GM23338 (cell line): Measurements from ENCODE around the gene CDK4.

Experiments used
- CREB1 ChIP-seq: fragments of 250-450 bp; sonication (Bioruptor Pico); IDR thresholded peaks from 2 replicates; pipeline ENCODE4 v1.5.0; 2020; ENCODE audit warnings: low read depth, mild to moderate bottlenecking, moderate library complexity
- EZH2 ChIP-seq: fragments of 200-600 bp; sonication (generic); IDR thresholded peaks from one replicate; pipeline ENCODE4 v1.8.0; 2017; ENCODE audit warnings: antibody characterized with exemption, mild to moderate bottlenecking, low read depth; ENCODE audit not compliant: unreplicated experiment
- EZH2phosphoT487 ChIP-seq: fragments of 200-600 bp; sonication (generic); IDR thresholded peaks from one replicate; pipeline ENCODE4 v1.8.1; 2018; ENCODE audit warnings: antibody characterized with exemption; ENCODE audit not compliant: unreplicated experiment
- POLR2AphosphoS5 ChIP-seq: IDR thresholded peaks from 2 replicates; pipeline ENCODE4 v1.6.1; 2016; ENCODE audit warnings: antibody characterized with exemption, low read depth
- REST ChIP-seq: IDR thresholded peaks from one replicate; pipeline ENCODE4 v1.6.1; 2018; ENCODE audit warnings: antibody characterized with exemption; ENCODE audit not compliant: unreplicated experiment
- STAT1 ChIP-seq: IDR thresholded peaks from one replicate; pipeline ENCODE4 v1.6.1; 2016; ENCODE audit warnings: antibody characterized with exemption; ENCODE audit not compliant: unreplicated experiment
- ZNF114 ChIP-seq: fragments of 250-450 bp; sonication (Bioruptor Pico); IDR thresholded peaks from 2 replicates; pipeline ENCODE4 v1.5.0; 2020; ENCODE audit warnings: mild to moderate bottlenecking, moderate library complexity
- ZNF462 ChIP-seq: fragments of 250-450 bp; sonication (Bioruptor Pico); IDR thresholded peaks from 2 replicates; pipeline ENCODE4 v1.5.0; 2020; ENCODE audit warnings: mild to moderate bottlenecking, moderate library complexity
- TF ChIP-seq, protein P1 (sequence below), 2 experiments: fragments of 200-600 bp in 1 of 2; sonication (generic) in 1 of 2; conservative IDR thresholded peaks; 2 replicates each; pipeline versions ENCODE4 v1.5.1 to v1.6.1; 2016 to 2017; ENCODE audit warnings: antibody characterized with exemption in 2 of 2, low read depth in 2 of 2, mild to moderate bottlenecking in 2 of 2, moderate library complexity in 1 of 2
- TF ChIP-seq, protein P2 (sequence below): IDR thresholded peaks from 2 replicates; pipeline ENCODE4 v1.6.1; 2016; ENCODE audit warnings: antibody characterized with exemption

- no peak for TF ChIP-seq EZH2
- TF ChIP-seq, protein P1, sequence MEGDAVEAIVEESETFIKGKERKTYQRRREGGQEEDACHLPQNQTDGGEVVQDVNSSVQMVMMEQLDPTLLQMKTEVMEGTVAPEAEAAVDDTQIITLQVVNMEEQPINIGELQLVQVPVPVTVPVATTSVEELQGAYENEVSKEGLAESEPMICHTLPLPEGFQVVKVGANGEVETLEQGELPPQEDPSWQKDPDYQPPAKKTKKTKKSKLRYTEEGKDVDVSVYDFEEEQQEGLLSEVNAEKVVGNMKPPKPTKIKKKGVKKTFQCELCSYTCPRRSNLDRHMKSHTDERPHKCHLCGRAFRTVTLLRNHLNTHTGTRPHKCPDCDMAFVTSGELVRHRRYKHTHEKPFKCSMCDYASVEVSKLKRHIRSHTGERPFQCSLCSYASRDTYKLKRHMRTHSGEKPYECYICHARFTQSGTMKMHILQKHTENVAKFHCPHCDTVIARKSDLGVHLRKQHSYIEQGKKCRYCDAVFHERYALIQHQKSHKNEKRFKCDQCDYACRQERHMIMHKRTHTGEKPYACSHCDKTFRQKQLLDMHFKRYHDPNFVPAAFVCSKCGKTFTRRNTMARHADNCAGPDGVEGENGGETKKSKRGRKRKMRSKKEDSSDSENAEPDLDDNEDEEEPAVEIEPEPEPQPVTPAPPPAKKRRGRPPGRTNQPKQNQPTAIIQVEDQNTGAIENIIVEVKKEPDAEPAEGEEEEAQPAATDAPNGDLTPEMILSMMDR (conservative IDR thresholded peaks at IDR 0.05; ENCODE audit: low read depth in 2 of 2) = no peak
- no peak for TF ChIP-seq POLR2AphosphoS5
- no peak for TF ChIP-seq STAT1
- no peak for TF ChIP-seq EZH2phosphoT487
- no peak for TF ChIP-seq REST
- no peak for TF ChIP-seq CREB1 (CRISPR knock-in tag)
- TF ChIP-seq ZNF114 (CRISPR knock-in tag) = no peak
- no peak for TF ChIP-seq ZNF462 (CRISPR knock-in tag)
- TF ChIP-seq, protein P2, sequence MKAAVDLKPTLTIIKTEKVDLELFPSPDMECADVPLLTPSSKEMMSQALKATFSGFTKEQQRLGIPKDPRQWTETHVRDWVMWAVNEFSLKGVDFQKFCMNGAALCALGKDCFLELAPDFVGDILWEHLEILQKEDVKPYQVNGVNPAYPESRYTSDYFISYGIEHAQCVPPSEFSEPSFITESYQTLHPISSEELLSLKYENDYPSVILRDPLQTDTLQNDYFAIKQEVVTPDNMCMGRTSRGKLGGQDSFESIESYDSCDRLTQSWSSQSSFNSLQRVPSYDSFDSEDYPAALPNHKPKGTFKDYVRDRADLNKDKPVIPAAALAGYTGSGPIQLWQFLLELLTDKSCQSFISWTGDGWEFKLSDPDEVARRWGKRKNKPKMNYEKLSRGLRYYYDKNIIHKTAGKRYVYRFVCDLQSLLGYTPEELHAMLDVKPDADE = no peak
Observed at GRCh38 chr12:57741413-57741789, 10.7 kb downstream of the CDK4 start.
